ENCODE data around the gene IQCB1.

- no peak for TF ChIP-seq CTCF (IDR thresholded peaks at IDR 0.05)
- no peak for TF ChIP-seq POLR2A (IDR thresholded peaks at IDR 0.05)
- TF ChIP-seq EP300 (IDR thresholded peaks at IDR 0.05): no peak
Observed at GRCh38 chr3:121759541-121760202, 75.2 kb downstream of the IQCB1 start.
